ENCODE data around the gene MR1. TPM values are rescaled to one million over a fixed set of nuclear protein-coding genes. Genes with fewer than 3 reads are reported as not detected.

Gene MR1
- total and polyA plus RNA-seq, 9 of the 15 experiments (the other 6 are each of a cell fraction or from before 2014, with no cell fraction given): 9.7 to 21.7 (median 15.6) TPM

GRCh38 chr1:181001091-181001780 lies 32.5 kb upstream of the MR1 start:
- 90% methylated on average over 7 of the region's 7 CpGs for WGBS (ENCODE audit: insufficient coverage, low coverage, missing lambda C conversion rate)
- Histone ChIP-seq H3K4me3 (no peak overlapping the region), H3K36me3 (ENCODE audit: control insufficient read depth, insufficient read depth, low read length) (peaks cover 51% of the 10 kb centered on the region; the same call in 2 of the 3 replicates), H3K9ac (ENCODE audit: insufficient read depth in 1 of 2, low read depth in 2 of 2, low read length in 2 of 2) (no peak overlapping the region), H3K9me1 (ENCODE audit: control insufficient read depth, insufficient read depth, low read length) (no peaks in the 10 kb centered on the region), H3K27ac (ENCODE audit: extremely low read depth, low read depth, low read length) (no peak overlapping the region), H3K4me1 (replicated peaks in 1 of 2; ENCODE audit: control insufficient read depth in 2 of 2, insufficient read depth in 2 of 2, low read length in 2 of 2) (no peaks in the 10 kb centered on the region), H3K9me3 (replicated peaks; ENCODE audit: control insufficient read depth, insufficient read depth, low read depth, low read length) (no peaks in the 10 kb centered on the region), H3K27me3 (ENCODE audit: control insufficient read depth in 2 of 2, insufficient read depth in 2 of 2, low read length in 2 of 2) (no peaks in the 10 kb centered on the region), H4K20me1 (replicated peaks; ENCODE audit: control insufficient read depth, insufficient read depth, low read length) (no peaks in the 10 kb centered on the region), H3K4me2 (ENCODE audit: insufficient read depth, low read length) (no peak overlapping the region), H2AFZ (ENCODE audit: low read depth, low read length) (no peak overlapping the region), H3K79me2 (ENCODE audit: control insufficient read depth, insufficient read depth, low read length) (peaks cover under 1% of the 10 kb centered on the region; the same call in 1 of the 3 replicates)
- ATAC-seq: no peak
- no TSS peak for BruUV-seq (replicated peaks)
- in situ Hi-C loops (cut with MboI) (no loop called here), intact Hi-C loops (cut with micrococcal nuclease) (no loop called here)
- ChIA-PET CTCF (ENCODE audit: low intra/inter-chr PET ratio) (no interaction called here), POLR2A (interaction anchor here (0.7 to 0.9 kb wide), 3 partner anchors 9 to 509 kb away, joined by 3 read pairs; no protein-coding TSS in a partner anchor)
- no peak for DNase-seq (ENCODE audit: extremely low read depth in 1 of 4, low spot score in 3 of 4)
- FAIRE-seq: no peak
- TF ChIP-seq BRD9 (IDR thresholded peaks at IDR 0.05; ENCODE audit: low read depth, partially characterized antibody) (no peak), CBFA2T2 (conservative IDR thresholded peaks at IDR 0.05) (no peak), ZNF512 (tag; IDR thresholded peaks at IDR 0.05) (no peak), MAX (CRISPR knock-in tag; IDR thresholded peaks at IDR 0.05) (no peak), ZNF263 (CRISPR knock-in tag; IDR thresholded peaks at IDR 0.05; ENCODE audit: borderline replicate concordance) (no peak), HEY1 (CRISPR knock-in tag; IDR thresholded peaks at IDR 0.05; ENCODE audit: borderline replicate concordance) (no peak), ZNF239 (CRISPR knock-in tag; IDR thresholded peaks at IDR 0.05) (no peak), CBX3 (IDR thresholded peaks at IDR 0.05; ENCODE audit: borderline replicate concordance in 1 of 2, low read length in 2 of 2) (no peak), THRB (CRISPR knock-in tag; conservative IDR thresholded peaks at IDR 0.05) (no peak), SAFB (IDR thresholded peaks at IDR 0.05; ENCODE audit: borderline replicate concordance, low read depth, low read length) (no peak), FOS (IDR thresholded peaks at IDR 0.05; ENCODE audit: extremely low read depth, insufficient read length) (no peak), ZNF696 (CRISPR knock-in tag; conservative IDR thresholded peaks at IDR 0.05) (no peak), THRAP3 (IDR thresholded peaks at IDR 0.05; ENCODE audit: borderline replicate concordance) (no peak), ZNF124 (CRISPR knock-in tag; IDR thresholded peaks at IDR 0.05) (no peak)
- TF ChIP-seq, protein P1, sequence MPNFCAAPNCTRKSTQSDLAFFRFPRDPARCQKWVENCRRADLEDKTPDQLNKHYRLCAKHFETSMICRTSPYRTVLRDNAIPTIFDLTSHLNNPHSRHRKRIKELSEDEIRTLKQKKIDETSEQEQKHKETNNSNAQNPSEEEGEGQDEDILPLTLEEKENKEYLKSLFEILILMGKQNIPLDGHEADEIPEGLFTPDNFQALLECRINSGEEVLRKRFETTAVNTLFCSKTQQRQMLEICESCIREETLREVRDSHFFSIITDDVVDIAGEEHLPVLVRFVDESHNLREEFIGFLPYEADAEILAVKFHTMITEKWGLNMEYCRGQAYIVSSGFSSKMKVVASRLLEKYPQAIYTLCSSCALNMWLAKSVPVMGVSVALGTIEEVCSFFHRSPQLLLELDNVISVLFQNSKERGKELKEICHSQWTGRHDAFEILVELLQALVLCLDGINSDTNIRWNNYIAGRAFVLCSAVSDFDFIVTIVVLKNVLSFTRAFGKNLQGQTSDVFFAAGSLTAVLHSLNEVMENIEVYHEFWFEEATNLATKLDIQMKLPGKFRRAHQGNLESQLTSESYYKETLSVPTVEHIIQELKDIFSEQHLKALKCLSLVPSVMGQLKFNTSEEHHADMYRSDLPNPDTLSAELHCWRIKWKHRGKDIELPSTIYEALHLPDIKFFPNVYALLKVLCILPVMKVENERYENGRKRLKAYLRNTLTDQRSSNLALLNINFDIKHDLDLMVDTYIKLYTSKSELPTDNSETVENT (CRISPR knock-in tag; IDR thresholded peaks at IDR 0.05): no peak
